Endothelial cell of umbilical vein (primary cell): Measurements from ENCODE around the gene GSE1. TPM values are rescaled to one million over a fixed set of nuclear protein-coding genes. Genes with fewer than 3 reads are reported as not detected.

ENCODE experiments used
- BruUV-seq: library from RNA; stranded (reverse); fragments of 400-500 nt; replicated peaks from 2 replicates; lab custom pipeline; 2021; lab: Mats Ljungman, UMichigan
- CTCF ChIA-PET: fragments of 300-600, 350-600 bp; sonication (Branson Sonifier 250); formaldehyde crosslinking; loops from one replicate; lab custom pipeline; 2021; ENCODE audit warnings: antibody characterized with exemption, inconsistent platforms; lab: Charles Lee
- POLR2A ChIA-PET: fragments of 300-600, 350-600 bp; sonication (Branson Sonifier 250); formaldehyde crosslinking; loops from one replicate; lab custom pipeline; 2021; ENCODE audit warnings: antibody characterized with exemption, inconsistent platforms; lab: Charles Lee
- DNase-seq: peaks from one replicate; pipeline ENCODE4 v3.0.0-alpha.2; 2011; ENCODE audit warnings: low read depth, low spot score
- FAIRE-seq: peaks from 2 replicates; lab custom pipeline; 2011; peaks lifted over from hg19 to GRCh38; lab: Jason Lieb, UNC
- H2AFZ ChIP-seq: 2 replicates; pipeline ENCODE4 v1.6.0; 2012; ENCODE audit warnings: low read depth, low read length, control low read depth, inconsistent platforms
- H3K27ac ChIP-seq: 2 replicates; pipeline ENCODE4 v1.5.1; 2011; ENCODE audit warnings: low read depth, mild to moderate bottlenecking, control low read depth, low read length, moderate library complexity; ENCODE audit not compliant: insufficient read depth
- H3K27me3 ChIP-seq, 2 experiments: 2 replicates each; pipeline versions ENCODE4 v1.6.0 to v1.6.1; 2011; ENCODE audit warnings: low read length in 2 of 2, mixed read lengths in 1 of 2; ENCODE audit not compliant: control insufficient read depth in 2 of 2, insufficient read depth in 2 of 2
- H3K36me3 ChIP-seq, 2 experiments: 2 replicates in 1 of 2; 3 replicates in 1 of 2; pipeline ENCODE4 v1.5.1; 2011; ENCODE audit warnings: low read length in 2 of 2, mild to moderate bottlenecking in 1 of 2, moderate library complexity in 1 of 2; ENCODE audit not compliant: control insufficient read depth in 2 of 2, insufficient read depth in 2 of 2; ENCODE audit errors: extremely low read depth in 1 of 2
- H3K4me1 ChIP-seq: 3 replicates; pipeline ENCODE4 v1.5.1; 2011; ENCODE audit warnings: mild to moderate bottlenecking, low read length; ENCODE audit not compliant: control insufficient read depth, insufficient read depth; ENCODE audit errors: extremely low read depth
- H3K4me2 ChIP-seq: 2 replicates; pipeline ENCODE4 v1.6.1; 2011; ENCODE audit warnings: low read length, control low read depth, mixed read lengths; ENCODE audit not compliant: insufficient read depth
- H3K4me3 ChIP-seq, 3 experiments: fragments of 200-600 bp in 1 of 3; sonication (generic), shearing (Covaris generic) in 1 of 3; replicated peaks in 1 of 3; 2 replicates each; pipeline ENCODE4 v1.5.1; 2011 to 2016; ENCODE audit warnings: control low read depth in 3 of 3, low read length in 3 of 3, mild to moderate bottlenecking in 2 of 3, inconsistent platforms in 1 of 3, low read depth in 1 of 3, moderate library complexity in 1 of 3; ENCODE audit not compliant: insufficient read depth in 1 of 3
- H3K79me2 ChIP-seq: 2 replicates; pipeline ENCODE4 v1.6.0; 2012; ENCODE audit warnings: low read length, inconsistent platforms; ENCODE audit not compliant: control insufficient read depth, insufficient read depth
- H3K9ac ChIP-seq: replicated peaks from 2 replicates; pipeline ENCODE3; 2011; ENCODE audit warnings: low read length, control low read depth; ENCODE audit not compliant: insufficient read depth; ENCODE audit errors: extremely low read depth
- H3K9me1 ChIP-seq: replicated peaks from 3 replicates; pipeline ENCODE4 v1.6.0; 2011; ENCODE audit warnings: mild to moderate bottlenecking, low read length; ENCODE audit not compliant: control insufficient read depth, insufficient read depth; ENCODE audit errors: extremely low read depth
- H3K9me3 ChIP-seq: replicated peaks from 2 replicates; pipeline ENCODE4 v1.5.1; 2012; ENCODE audit warnings: low read length, inconsistent platforms; ENCODE audit not compliant: control insufficient read depth, insufficient read depth
- H4K20me1 ChIP-seq: replicated peaks from 2 replicates; pipeline ENCODE3; 2011; ENCODE audit warnings: mild to moderate bottlenecking, low read length; ENCODE audit not compliant: control insufficient read depth, insufficient read depth; ENCODE audit errors: extremely low read depth
- EZH2 ChIP-seq: IDR thresholded peaks from 2 replicates; pipeline ENCODE4 v1.6.1; 2012; ENCODE audit warnings: borderline replicate concordance, low read depth, mild to moderate bottlenecking, moderate library complexity, low read length, inconsistent platforms; ENCODE audit not compliant: severe bottlenecking
- FOS ChIP-seq: IDR thresholded peaks from 2 replicates; pipeline ENCODE4 v1.6.1; 2011; ENCODE audit warnings: mild to moderate bottlenecking, low read length, moderate library complexity, borderline replicate concordance; ENCODE audit not compliant: insufficient read depth
- JUN ChIP-seq: IDR thresholded peaks from 2 replicates; pipeline ENCODE4 v1.6.1; 2011; ENCODE audit warnings: borderline replicate concordance, low read depth; ENCODE audit not compliant: insufficient read length, insufficient read depth
- MYC ChIP-seq: IDR thresholded peaks from one replicate; pipeline ENCODE4 v1.6.1; 2011; ENCODE audit warnings: mild to moderate bottlenecking, low read depth, low read length
- POLR2A ChIP-seq: IDR thresholded peaks from 2 replicates; pipeline ENCODE4 v1.6.1; 2012; ENCODE audit warnings: low read depth, mild to moderate bottlenecking, control low read depth, low read length
- dilution Hi-C: fragments of 300-500 bp; cut with MboI; formaldehyde crosslinking; loops from one replicate; pipeline ENCODE4 v1.15.0; 2019; ENCODE audit warnings: low sequenced_read_pairs; ENCODE audit not compliant: extremely low pct_ligation_motif_present
- intact Hi-C: fragments of 100-400 bp; cut with micrococcal nuclease; formaldehyde crosslinking; loops from one replicate; pipeline ENCODE4 v1.10.0; 2022
- polyA plus RNA-seq, 4 experiments: library from polyadenylated mRNA; depleted of rRNA in 3 of 4; stranded (reverse) in 3 of 4; unstranded in 1 of 4; fragments of >200 nt; gene quantifications; 2 replicates each; pipeline versions ENCODE4 v1.2.1 to v1.2.3, GENCODE V29; 2011 to 2012; ENCODE audit warnings: missing spikeins in 1 of 4
- total RNA-seq: library from RNA; stranded (reverse); gene quantifications from 2 replicates; pipeline ENCODE4 v1.2.3, GENCODE V29; 2021
- TF ChIP-seq, protein P1 (sequence below), 2 donors: IDR thresholded peaks; 1 replicate in 1 of 2; 2 replicates in 1 of 2; pipeline ENCODE4 v1.5.1; 2011; ENCODE audit warnings: low read length in 2 of 2, mild to moderate bottlenecking in 2 of 2, moderate library complexity in 2 of 2, control low read depth in 1 of 2, inconsistent platforms in 1 of 2, low read depth in 1 of 2; ENCODE audit not compliant: insufficient read depth in 1 of 2; ENCODE audit errors: extremely low read depth in 1 of 2

Gene GSE1
- total and polyA plus RNA-seq, 2 donors (not counting 3 experiments of a cell fraction or from before 2014, with no cell fraction given) = 4.2 to 18.3 TPM

GRCh38 chr16:85631230-85631629 is 18.1 kb downstream of the GSE1 start:
- POLR2A ChIA-PET = no interaction called here
- no peaks in the 10 kb centered on the region for H3K4me1 ChIP-seq
- H3K9me3 ChIP-seq = no peaks in the 10 kb centered on the region
- dilution Hi-C loops (no loop called here), intact Hi-C loops (no loop called here)
- no peak overlapping the region for H3K4me2 ChIP-seq
- no peak overlapping the region for H3K27ac ChIP-seq
- no peak overlapping the region for H2AFZ ChIP-seq
- no peaks in the 10 kb centered on the region for H3K79me2 ChIP-seq
- CTCF ChIA-PET = interaction anchor here (3.1 kb wide), 1 partner anchor 15 kb away, joined by 12 read pairs; no protein-coding TSS in a partner anchor
- H3K9me1 ChIP-seq = no peaks in the 10 kb centered on the region
- no peaks in the 10 kb centered on the region for H3K36me3 ChIP-seq
- FAIRE-seq (no peak), DNase-seq (no peak)
- no peak overlapping the region for H3K4me3 ChIP-seq
- no peaks in the 10 kb centered on the region for H4K20me1 ChIP-seq
- no peaks in the 10 kb centered on the region for H3K27me3 ChIP-seq
- no peak overlapping the region for H3K9ac ChIP-seq
- TF ChIP-seq MYC = no peak
- TF ChIP-seq EZH2 = no peak
- no peak for TF ChIP-seq FOS
- BruUV-seq = no TSS peak

GRCh38 chr16:85631802-85632393 is 18.8 kb downstream of the GSE1 start:
- H2AFZ ChIP-seq = no peak overlapping the region
- H3K79me2 ChIP-seq = no peaks in the 10 kb centered on the region
- ChIA-PET CTCF (interaction anchor here (3.1 kb wide), 1 partner anchor 15 kb away, joined by 12 read pairs; no protein-coding TSS in a partner anchor), POLR2A (no interaction called here)
- no peaks in the 10 kb centered on the region for H4K20me1 ChIP-seq
- no peak overlapping the region for H3K27ac ChIP-seq
- FAIRE-seq (no peak), DNase-seq (no peak)
- H3K4me1 ChIP-seq = no peaks in the 10 kb centered on the region
- H3K9ac ChIP-seq = no peak overlapping the region
- H3K9me1 ChIP-seq = no peaks in the 10 kb centered on the region
- intact Hi-C loops = no loop called here
- H3K4me3 ChIP-seq = no peak overlapping the region
- no peaks in the 10 kb centered on the region for H3K9me3 ChIP-seq
- H3K4me2 ChIP-seq = no peak overlapping the region
- no TSS peak for BruUV-seq
- H3K36me3 ChIP-seq = no peaks in the 10 kb centered on the region
- no peaks in the 10 kb centered on the region for H3K27me3 ChIP-seq
- dilution Hi-C loops = no loop called here
- TF ChIP-seq MYC = no peak
- TF ChIP-seq, protein P1, sequence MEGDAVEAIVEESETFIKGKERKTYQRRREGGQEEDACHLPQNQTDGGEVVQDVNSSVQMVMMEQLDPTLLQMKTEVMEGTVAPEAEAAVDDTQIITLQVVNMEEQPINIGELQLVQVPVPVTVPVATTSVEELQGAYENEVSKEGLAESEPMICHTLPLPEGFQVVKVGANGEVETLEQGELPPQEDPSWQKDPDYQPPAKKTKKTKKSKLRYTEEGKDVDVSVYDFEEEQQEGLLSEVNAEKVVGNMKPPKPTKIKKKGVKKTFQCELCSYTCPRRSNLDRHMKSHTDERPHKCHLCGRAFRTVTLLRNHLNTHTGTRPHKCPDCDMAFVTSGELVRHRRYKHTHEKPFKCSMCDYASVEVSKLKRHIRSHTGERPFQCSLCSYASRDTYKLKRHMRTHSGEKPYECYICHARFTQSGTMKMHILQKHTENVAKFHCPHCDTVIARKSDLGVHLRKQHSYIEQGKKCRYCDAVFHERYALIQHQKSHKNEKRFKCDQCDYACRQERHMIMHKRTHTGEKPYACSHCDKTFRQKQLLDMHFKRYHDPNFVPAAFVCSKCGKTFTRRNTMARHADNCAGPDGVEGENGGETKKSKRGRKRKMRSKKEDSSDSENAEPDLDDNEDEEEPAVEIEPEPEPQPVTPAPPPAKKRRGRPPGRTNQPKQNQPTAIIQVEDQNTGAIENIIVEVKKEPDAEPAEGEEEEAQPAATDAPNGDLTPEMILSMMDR (IDR thresholded peaks at IDR 0.05; ENCODE audit: extremely low read depth in 1 of 2, insufficient read depth in 1 of 2, low read depth in 1 of 2, low read length in 2 of 2) = no peak
- no peak for TF ChIP-seq FOS
- TF ChIP-seq EZH2 = no peak
- no peak for TF ChIP-seq JUN
- no peak for TF ChIP-seq POLR2A
